22Rv1 (cell line): ENCODE results near the gene FLOT2.

Experiments
- H3K27ac ChIP-seq: fragments of 450-650 bp; 2 replicates; pipeline ENCODE4 v1.5.1; 2017
- CTCF ChIP-seq: fragments of 450-650 bp; IDR thresholded peaks from 2 replicates; pipeline ENCODE4 v1.5.1; 2017; ENCODE audit warnings: mild to moderate bottlenecking
- ZFX ChIP-seq: fragments of 450-650 bp; IDR thresholded peaks from 2 replicates; pipeline ENCODE4 v1.6.1; 2017; ENCODE audit warnings: antibody characterized with exemption, borderline replicate concordance

The FLOT2 gene

DNA sequence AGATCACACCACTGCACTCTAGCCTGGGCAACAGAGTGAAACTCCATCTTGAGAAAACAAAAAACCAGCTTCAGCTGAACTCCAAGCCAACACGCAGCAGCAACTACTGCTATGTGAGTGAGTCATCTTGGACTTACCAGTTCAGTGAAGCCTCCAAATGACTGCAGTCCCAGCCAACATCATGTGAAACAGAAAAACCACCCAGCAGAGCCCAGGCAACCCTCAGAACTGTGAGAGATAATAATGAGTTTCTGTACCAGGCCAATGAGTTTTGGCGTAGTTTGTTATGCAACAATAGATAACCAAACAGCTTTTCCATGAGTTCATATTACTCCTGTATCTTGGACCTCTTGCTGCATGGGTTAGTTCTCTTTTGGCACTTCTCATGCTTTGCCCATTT is 30.5 kb upstream of the FLOT2 start:
- H3K27ac ChIP-seq, result no peak overlapping the region
- TF ChIP-seq ZFX (no peak), CTCF (no peak)

GRCh38 chr17:28926786-28927185 is 29.3 kb upstream of the FLOT2 start:
- TF ChIP-seq CTCF (no peak), ZFX (no peak)
- H3K27ac ChIP-seq, result no peak overlapping the region

- H3K27ac ChIP-seq, result no peak overlapping the region
- TF ChIP-seq CTCF, result no peak
- TF ChIP-seq ZFX, result no peak
Measured at GRCh38 chr17:28926366-28926765, 28.8 kb upstream of the FLOT2 start.

DNA sequence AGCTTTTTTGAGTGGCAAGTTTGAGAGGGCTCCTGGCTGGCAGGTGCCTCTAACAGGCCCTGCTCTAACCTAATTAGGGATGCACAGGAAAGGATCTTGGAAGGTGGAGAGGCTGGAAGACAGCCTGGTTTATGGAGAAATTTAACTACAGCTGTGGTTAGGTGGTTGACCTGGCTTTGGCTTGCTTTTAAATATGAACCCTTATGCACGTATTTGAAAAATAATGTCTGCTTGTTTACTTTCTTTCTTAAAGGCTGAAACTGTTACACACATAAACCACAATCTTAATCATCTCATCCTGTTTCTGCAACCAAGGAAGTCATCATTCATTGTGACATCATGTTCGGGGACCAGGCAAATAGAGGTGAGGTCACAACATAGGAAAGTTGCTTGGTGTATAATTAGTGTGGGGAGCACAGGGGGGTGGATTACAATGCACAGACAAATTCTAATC is 28.4 kb upstream of the FLOT2 start:
- H3K27ac ChIP-seq, result no peak overlapping the region
- TF ChIP-seq ZFX (no peak), CTCF (no peak)

DNA sequence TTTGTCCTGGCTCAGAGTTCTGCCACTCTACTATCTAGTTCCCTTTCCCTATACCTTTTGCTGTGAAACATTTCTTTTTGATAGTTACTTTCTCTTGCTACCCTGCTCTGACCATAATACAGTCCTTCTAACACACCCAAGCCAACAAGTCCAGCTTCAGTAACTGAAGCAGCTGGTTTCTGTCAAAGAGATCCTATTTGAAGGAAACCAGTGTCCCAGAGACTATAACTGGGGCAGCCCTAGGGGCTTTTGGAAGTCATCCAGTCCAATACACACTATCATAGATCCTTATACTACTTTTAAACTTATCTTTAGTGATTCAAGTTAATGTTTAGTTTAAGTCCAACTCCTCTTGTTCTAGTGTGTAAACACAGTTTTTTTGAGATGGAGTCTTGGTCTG is 22.7 kb upstream of the FLOT2 start:
- TF ChIP-seq CTCF (no peak), ZFX (no peak)

DNA sequence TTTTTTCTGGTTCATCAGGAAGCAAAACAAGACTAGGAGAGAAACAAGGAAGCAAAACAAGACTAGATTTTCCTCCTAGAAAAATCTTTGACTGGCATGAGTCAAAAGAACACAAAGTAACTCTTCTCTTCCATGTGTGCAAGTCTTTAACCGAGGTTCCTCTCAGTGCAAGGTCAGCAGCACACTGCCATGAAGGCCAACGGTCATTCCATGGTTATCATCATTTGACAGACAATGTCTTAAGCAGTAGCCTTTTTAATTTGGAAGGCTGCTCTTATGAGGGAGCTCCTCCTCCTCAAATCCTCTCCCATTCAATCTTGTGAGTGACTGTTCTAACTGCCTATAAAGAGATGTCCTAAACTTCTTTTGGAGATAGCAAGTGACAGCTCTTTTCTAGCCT is 20.8 kb upstream of the FLOT2 start:
- no peak overlapping the region; the same call in 1 of the 2 replicates for H3K27ac ChIP-seq
- TF ChIP-seq CTCF, result no peak
- no peak for TF ChIP-seq ZFX

More for the DNA sequence above, 22.7 kb upstream of the FLOT2 start:
- H3K27ac ChIP-seq, result peak overlapping the region; percentile 9

DNA sequence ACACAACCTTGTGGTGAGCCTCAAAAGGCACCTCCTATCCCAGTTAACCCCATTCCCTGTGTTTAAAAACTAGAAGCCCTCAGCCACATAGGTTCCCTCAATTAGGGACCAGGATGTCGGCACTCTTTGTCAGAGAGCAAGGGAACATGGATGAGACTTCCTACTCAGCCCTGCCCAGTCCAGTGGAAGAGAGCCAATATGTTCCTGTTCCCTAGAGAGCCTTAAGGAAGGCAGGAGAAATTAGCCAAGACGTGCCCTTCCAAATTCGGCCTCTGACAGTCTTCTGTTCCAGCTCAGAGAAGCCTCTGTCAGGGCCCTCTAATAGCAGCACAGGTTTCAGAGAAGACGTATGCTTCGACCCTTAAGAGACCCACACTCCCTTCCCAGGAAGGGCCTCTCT is 19.9 kb upstream of the FLOT2 start:
- no peak for TF ChIP-seq ZFX
- TF ChIP-seq CTCF, result no peak
- H3K27ac ChIP-seq, result no peak overlapping the region; the same call in 1 of the 2 replicates
